Muscle of arm (tissue), 12 donors: ENCODE results near the gene C5orf24. TPM values are rescaled to one million over a fixed set of nuclear protein-coding genes. Genes with fewer than 3 reads are reported as not detected.

Source experiments
- DNase-seq: peaks from one replicate; pipeline ENCODE4 v3.0.0-alpha.2; 2013
- polyA plus RNA-seq, 12 donors: library from polyadenylated mRNA; unstranded; fragments of 120-200 nt; gene quantifications; one replicate each; pipeline ENCODE4 v1.2.1, GENCODE V29; 2013; ENCODE audit not compliant: insufficient read length in 12 of 12

C5orf24 gene
- polyA plus RNA-seq, 12 donors = 69.0 to 110 (median 86.1) TPM

DNA sequence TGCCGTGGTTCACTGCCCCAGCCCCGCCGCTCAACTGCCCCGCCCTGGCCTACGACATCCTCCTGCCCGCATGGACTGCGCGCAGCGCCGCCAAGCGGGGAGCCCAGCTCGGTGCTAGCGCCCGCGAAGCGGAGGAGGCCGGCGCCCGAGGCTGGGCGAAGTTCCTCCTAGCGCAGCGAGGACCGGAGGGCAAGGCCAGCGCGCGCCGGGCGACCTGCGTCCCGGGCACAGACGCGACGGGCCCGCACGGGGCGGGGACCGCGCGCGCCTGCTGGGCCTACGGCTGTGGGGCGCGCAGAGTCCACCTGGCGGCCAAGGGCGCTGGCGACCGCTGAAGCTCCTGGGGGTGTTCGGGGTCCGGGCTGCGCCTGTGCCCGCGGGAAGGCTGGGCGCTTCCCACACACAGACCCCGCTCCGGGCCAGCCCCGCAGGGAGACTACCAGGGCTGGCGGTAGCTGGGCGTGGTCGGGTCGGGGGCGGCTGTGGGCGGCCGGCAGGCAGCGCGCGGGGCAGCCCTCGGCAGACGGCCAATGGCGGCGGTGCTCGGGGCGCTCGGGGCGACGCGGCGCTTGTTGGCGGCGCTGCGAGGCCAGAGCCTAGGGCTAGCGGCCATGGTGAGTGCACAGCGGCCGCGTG is 59.0 kb downstream of the C5orf24 start, which contains the start of gene PCBD2:
Gene PCBD2 (plus strand): TSS at position 522 of the 636 bp plus-strand sequence. CDS start 9 bp downstream, at position 531.
- peak; percentile 92 for DNase-seq

DNA sequence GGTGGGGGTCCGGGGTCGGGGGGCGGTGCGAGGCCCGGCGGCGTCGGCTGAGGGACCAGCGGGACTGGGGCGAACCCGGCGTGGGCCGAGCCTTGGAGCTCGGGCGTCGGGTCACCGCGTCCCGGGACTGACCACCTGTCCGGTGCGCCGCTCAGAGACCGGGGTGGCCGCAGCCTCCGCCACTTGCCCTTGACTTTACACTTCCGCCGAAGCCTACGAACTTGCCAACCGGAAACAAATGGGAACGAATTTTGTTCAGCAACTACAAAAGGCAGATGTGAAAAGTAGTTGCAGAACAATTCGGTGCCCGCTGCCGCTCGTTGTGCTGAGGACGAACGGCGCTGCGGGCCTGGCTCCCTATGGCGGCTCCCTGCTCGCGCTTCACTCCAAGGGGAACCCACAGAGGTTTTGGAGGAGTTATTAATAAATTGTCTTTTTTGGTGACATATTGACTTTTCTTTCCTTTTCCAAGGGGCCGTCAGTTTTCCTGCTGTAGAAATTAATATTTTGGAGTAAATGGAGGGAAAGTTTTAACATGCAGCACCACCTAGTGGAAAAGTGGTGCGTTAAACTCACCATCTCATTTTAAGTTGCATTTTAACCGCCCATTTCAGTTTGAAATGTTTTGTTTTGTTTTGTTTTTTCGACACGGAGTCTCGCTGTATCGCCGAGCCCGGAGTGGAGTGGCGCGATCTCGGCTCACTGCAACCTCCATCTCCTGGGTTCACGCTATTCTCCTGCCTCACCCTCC is 59.7 kb downstream of the C5orf24 start:
- peak; percentile 84 for DNase-seq

GRCh38 chr5:134906811-134907210 is 61.0 kb downstream of the C5orf24 start:
- no peak for DNase-seq

Other genes with a start within 250 kb of the C5orf24 start
- gene SAR1B, start 213.1 kb upstream of the C5orf24 start, polyA plus RNA-seq = 10 to 100 TPM in 11 of 12 donors, not detected in 1; 22.4 to 46.7 (median 36.5) TPM
- gene SEC24A, start 197.2 kb upstream of the C5orf24 start, polyA plus RNA-seq = 10 to 100 TPM in 11 of 12 donors, not detected in 1; 16.5 to 28.9 (median 21.4) TPM
- gene CAMLG, start 107.4 kb upstream of the C5orf24 start, polyA plus RNA-seq = 10 to 100 TPM in 11 of 12 donors, not detected in 1; 39.0 to 85.2 (median 52.5) TPM
- gene DDX46, start 87.2 kb upstream of the C5orf24 start, polyA plus RNA-seq = 10 to 100 TPM in 11 of 12 donors, not detected in 1; 50.1 to 86.7 (median 62.6) TPM
- 100 to 1,000 TPM in 1 of 12 donors, 10 to 100 TPM in 10, not detected in 1; 55.4 to 104 (median 78.1) TPM for gene TXNDC15, start 28.4 kb downstream of the C5orf24 start, polyA plus RNA-seq
- 10 to 100 TPM in 8 of 12 donors, 1 to 10 TPM in 3, not detected in 1; 7.6 to 23.4 (median 10.4) TPM for gene PCBD2, start 59.2 kb downstream of the C5orf24 start, polyA plus RNA-seq
- gene CATSPER3, start 121.9 kb downstream of the C5orf24 start, polyA plus RNA-seq = 1 to 10 TPM in 1 of 12 donors, under 1 TPM in 9, not detected in 2; 0.48 to 1.0 (median 0.67) TPM
- gene PITX1, start 188.3 kb downstream of the C5orf24 start, polyA plus RNA-seq = 100 to 1,000 TPM in 1 of 12 donors, 10 to 100 TPM in 2, 1 to 10 TPM in 8, under 1 TPM in 1; 0.50 to 181 (median 7.4) TPM